HG02610 (cell line): Measurements from ENCODE around the gene NUP43.
"Not testable (repeated sequence)": the region's sequence is repeated elsewhere in the genome, so short reads cannot be mapped to it uniquely, and the experiment has no call there.

Source experiments
- ATAC-seq: cut with Tn5 transposase; IDR thresholded peaks from one replicate; pipeline ENCODE4 v1.9.1; 2021; ENCODE audit warnings: mild to moderate bottlenecking, moderate library complexity; ENCODE audit not compliant: unreplicated experiment

Gene NUP43

DNA sequence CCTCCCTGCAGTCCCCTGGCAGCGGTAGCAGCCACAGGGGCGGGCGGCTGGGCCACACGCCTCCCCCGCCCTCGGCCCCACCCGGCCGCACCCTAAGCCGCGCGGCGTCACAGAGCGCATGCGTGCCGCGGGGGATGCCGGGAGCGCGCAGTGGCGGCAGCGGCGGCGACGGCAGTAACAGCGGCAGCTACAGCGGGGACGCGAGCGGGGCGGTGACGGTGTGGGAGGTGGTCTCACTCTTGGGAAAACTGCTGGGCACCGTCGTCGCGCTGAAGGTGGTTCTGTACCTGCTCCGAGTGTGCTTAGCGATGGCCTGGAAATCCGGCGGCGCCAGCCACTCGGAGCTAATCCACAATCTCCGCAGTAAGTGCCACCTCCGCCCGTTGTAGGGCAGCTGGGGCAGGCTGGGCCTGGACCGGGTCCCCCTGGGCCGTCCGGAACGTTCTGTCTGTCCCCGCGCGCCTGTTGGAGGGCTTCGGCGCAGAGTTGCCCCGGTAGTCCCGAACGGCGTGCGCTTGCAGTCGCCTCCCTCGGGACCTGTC is 3.3 kb upstream of the NUP43 start, which contains the start of gene PCMT1:
Gene PCMT1 (plus strand): TSS at position 148 of the 542 bp plus-strand sequence. CDS start 161 bp downstream, at position 309.
- ATAC-seq = peak; percentile 87

DNA sequence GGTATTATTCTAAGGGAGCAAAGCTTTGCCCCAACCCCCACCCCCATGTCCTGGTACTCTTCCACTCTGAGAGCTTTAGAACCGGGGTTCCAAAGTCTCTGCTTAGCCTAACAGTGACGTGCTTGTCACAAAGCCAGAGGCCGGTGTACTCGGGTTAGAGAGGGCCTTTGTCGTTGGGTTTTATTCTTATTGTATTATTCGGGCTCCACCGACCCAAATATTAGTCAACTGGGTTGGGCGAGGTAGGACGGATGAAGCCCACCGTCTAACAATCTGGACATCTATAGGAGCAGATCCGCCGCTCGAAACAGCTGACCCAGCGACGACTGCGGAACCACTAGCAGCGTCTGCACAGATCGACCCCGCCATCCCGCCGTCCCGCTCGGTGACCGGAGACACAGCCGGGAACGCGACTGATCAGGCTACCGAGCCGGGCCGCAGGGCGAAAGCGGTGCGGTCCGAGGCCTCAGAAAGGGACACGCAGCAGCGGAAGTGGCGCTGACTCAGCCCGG is 2.8 kb upstream of the NUP43 start:
- peak; percentile 6 for ATAC-seq

DNA sequence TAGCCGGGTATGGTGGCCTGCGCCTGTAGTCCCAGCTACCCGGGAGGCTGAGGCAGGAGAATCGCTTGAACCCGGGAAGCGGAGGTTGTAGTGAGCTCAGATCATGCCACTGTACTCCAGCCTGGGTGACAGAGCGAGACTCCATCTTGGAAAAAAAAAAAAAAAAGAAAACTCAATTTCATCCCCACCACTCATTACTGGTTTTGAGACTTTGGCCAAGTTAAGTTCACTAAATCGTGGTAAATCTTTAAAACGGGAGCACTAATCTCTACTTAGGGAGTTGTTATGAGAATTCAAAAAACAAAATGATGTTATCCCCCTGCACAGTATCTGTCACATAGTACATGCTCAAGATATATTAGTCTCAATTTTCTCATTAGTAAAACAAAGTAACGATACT is 1.1 kb downstream of the NUP43 start:
- ATAC-seq = not testable (repeated sequence)

DNA sequence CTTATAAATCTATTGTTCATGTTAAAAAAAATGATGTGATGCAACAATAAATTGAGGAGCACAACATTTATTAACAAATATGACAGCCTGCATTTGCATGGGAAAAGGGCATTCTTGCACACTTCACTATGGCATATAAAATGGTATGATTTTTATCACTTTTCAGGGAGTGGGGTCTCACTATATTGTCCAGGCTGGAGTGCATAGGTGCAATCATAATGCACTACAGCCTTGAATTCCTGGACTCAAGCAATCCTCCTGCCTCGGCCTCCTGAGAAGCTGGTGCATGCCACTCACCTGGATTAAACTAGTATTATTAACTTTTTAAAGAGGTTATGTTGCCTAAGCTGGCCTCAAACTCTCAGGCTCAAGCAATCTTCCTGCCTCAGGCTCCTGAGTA is 11.4 kb downstream of the NUP43 start:
- no peak for ATAC-seq

DNA sequence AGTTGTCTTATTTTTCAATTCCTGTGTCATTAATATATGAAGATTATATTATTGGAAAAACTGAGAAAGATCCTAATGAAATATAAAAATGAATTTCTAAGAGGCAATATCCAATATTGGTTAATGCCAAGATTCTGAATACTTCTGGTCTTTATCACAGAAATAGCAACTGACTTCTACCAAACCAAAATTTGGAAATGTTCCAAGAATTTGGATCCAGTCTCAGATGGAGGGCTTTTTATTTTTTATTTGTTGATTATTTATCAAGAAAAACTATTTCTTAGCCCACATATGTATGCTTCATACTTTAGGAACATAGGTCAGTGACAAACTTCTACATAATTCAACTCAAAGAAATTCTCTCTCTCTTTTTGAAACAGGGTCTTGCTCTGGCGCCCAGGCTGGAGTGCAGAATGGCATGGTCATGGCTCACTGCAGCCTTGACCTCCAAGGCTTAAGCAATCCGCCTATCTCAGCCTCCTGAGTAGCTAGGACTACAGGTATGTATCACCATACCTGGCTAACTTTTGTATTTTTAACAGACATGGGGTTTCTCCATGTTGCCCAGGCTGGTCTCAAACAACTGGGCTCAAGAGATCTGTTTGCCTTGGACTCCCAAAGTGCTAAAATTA is 13.1 kb downstream of the NUP43 start:
- no peak for ATAC-seq

DNA sequence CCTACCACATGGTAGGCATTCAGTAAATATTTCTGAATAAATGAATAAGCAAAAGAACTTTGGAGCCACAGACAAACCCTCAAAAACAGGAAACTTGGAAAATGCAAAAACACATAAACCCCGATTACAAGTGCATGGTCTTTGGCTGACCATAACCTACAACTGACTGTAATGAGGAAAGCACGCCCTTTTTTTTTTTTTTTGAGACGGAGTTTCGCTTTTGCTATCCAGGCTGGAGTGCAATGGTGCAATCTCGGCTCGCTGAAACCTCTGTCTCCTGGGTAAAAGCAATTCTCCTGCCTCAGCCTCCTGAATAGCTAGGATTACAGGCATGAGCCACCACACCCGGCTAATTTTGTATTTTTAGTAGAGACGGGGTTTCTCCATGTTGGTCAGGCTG is 16.5 kb downstream of the NUP43 start:
- no peak for ATAC-seq

DNA sequence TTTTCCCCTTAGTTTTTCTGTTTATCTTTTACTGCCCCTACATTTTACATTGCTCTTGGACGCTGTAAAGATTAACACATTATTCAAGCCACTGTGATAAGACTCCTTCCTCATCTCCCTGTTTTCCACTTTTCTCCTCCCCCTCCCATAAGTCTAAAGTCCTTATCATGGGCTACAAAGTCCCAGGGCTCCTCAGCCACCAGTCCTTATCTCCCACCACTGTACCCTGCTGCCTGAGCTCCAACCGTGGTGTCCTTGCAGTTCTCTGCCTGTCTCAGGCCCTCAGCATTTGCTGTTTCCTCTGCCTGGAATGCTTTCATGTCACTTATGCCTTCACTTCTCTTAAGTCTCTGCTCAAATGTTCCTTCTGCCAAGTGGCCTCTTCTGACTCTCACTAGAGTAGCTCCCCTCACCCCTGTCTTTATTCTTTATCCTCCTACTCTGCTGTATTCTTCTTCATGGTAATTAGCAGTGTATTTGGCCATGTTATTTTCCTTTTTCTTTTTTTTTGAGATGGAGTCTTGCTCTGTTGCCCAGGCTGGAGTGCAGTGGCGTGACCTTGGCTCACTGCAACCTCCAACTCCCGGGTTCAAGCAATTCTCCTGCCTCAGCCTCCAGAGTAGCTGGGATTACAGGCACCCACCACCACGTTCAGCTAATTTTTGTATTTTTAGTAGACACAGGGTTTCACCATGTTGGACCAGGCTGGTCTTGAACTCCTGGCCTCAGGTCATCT is 17.7 kb downstream of the NUP43 start:
- ATAC-seq = no peak

DNA sequence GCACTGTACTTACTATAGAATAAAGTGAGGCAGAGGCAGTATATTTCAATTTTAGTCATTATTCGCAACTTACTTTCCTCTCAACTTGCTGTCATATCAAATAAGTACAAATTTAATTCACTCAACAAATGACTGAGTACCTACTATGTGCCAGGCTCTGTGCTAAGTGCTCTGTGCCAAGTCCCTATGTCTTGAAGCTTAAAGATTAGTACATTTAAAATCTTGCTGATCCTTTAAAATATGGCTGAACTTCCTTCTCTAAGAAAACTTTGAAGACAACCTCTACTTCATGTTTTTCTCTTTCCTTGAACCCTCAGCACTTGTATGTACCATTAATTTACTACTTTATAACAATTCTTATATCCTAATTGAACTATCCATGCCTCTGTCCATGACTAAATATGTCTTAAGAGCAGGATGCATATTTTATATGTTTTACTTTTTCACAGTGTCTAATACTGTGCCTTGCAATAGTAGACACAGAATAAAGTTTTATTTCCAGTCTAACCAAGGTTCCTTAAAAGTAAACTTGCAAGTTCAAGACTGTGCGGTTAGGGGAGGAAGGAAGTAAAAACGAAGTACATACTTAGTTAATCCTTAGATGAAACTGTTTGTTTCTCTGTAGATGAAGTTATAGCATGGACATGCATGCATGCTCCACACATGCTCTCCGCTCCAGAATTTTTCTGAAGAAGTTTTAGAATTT is 18.4 kb downstream of the NUP43 start:
- no peak for ATAC-seq

DNA sequence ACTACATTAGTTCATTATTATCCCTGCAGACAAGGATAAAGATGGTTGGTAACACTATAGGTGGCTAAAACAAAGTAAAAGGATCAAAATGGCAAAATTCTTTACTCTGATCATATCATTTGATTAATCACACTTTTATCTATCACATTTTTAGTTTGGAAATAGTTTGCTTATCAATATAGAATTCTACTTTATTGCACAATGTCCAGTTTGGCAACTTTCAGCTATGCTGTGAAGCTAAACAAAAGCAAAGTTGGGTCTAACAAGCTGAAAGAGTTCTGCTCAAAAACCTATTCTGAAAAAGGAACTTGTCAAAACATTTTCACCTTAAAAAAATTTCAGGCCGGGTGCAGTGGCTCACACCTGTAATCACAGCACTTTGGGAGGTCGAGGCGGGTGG is 20.5 kb downstream of the NUP43 start:
- ATAC-seq = no peak

DNA sequence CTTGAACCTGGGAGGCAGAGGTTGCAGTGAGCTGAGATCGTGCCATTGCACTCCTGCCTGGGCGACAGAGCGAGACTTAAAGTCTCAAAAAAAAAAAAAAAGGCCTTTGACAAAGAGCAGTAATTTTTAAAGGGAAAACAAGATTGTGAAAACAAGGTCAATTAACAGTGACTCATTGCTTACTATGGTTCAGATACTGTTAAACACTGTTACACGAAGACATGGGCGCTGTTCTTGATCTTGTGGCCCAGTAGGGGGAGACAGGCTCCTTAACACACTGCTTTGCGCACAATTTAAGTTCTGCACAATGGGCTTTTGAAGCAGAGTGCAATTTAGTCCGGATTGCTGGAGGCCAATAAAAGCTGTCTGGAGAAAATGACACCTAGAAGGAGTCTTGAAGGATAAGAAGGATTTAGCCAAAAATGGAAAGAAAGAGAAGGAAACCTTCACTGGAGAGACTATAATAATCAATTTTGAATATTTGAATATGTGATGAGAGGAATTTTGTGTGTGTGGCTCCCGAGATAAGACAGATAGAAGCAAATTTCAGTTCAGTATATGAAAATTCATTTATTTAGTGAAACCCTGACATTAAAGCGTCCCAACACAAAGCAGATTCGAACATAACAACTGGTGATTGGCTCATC is 22.4 kb downstream of the NUP43 start:
- peak; percentile 59 for ATAC-seq

DNA sequence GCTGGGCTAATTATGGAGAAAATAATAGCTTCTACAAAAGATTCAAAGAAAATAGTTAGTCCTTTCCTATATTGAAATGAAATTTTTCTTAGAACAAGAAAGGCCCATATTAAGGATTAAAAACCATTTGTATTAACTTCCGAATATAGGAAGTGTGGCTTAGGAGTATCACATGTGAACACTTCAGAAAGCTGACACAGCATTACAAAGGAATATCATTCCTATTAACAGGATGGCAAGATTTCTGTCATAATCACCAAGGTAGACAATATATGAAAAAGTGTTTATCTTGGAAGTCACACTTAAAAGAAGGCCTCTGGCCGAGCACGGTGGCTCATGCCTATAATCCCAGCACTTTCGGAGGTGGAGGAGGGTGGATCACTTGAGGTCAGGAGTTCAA is 23.1 kb downstream of the NUP43 start:
- no peak for ATAC-seq

DNA sequence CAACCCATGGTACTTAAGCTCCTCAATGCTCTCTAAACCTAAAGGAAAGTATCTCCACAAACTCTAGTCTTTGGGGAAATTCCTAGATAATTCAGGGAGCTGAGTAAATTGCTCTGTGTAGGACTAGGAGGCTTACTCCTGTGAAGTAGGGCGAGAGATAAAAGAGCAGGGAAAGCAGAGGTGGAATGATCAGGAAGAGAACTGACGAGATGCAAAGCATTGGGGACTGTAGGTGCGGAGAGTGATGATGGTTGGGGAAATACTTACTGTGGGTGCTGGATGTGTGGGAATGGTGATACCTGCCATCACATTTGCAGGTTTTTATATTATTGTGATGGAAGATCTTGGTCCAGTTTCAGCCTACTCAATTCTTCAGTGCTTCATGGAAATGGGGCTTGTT is 26.8 kb downstream of the NUP43 start:
- ATAC-seq = no peak

DNA sequence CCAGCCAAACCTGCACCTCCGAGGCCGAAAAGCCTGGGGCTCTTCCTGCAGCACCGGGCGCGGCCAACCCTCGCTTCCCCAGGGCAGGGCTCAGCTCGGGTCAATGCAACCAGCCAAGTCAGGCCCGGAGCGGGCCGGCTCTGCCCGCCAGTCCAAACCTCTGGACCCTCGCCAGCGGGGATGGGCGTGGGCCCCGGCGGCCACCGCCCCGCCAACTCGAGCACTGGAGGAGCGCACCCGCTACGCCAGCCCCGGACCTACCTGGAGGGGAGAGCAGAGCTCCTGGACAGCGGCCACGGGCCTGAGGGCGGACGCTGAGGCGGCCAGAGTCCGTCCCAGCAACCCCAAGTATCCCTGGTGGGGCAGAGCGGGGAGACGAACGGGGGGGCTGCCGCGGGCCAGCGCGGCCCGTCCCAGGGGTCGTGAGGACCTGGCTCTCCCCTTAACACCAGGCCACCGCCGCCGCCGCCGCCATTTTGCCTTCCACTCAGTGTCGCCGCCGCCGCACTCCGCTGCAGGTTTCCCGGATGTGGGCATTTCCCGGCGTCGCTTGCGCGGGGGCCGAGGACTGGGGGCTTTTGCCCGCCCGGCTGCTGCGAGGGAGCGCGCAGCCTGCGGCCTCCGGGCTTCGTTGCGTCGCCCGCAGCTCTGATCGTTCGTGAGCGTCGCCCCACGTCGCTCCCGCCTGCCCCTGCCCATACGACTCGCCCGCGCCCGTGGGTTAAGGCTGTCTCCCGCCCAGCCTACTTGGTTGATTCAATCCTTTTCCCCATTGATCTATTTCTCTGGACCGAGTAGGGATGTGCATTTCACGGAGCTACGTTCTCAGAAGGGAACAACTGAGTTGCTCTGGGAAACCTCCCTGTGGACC is 28.5 kb downstream of the NUP43 start, which contains the start of gene LATS1:
Gene LATS1 (minus strand): TSS at position 514 of the 871 bp plus-strand sequence. CDS start 15,975 bp downstream, outside the sequence.
- ATAC-seq = peak; percentile 85

DNA sequence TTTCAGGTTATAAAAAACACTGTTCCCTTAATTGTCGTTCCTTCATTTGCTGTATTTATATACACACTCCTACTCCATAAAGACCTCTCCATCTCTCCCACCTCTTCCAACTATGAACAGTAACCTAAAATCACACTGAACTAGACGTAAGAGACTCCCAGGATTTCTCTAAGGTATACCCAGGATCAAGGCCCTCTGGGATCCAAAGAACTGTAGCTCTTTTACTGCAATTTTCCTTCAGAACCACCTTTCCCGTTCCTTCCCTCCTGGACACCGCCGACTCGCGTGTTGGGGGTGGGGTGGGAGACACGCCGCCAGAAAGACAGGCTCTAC is 29.1 kb downstream of the NUP43 start:
- no peak for ATAC-seq

DNA sequence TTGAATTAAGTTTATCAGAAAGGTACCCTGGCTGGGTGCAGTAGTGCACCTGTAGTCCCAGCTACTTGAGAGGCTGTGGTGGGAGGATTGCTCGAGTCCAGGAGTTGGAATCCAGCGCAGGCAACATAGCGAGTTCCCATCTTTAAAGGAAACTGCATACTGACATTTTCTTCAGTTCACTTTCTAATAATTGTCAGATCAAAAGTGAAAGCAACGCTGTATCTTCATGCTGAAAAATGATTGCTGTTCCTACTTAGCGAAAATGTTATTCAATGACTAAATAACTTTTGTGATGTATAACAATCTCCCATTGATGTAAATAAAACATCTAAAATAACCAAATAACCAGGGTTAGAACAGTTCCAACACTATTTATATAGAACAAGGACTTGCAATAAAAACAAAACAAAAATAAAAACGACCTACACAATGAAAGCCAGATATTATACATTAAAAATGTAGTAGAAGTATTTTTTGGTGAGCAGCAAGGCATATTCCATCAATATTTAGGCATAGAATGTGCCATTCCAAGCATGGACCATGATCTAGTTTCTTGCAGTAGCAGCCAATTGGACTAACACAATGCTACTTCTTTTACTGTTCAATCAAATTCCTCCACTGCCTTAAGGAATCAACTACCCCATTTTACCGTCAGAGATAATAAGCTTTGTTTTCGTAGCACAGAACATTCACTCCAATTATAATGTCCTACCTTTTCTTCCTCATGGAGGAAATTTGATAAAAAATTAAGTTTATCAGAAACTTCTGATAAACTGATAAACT is 30.0 kb downstream of the NUP43 start:
- no peak for ATAC-seq

DNA sequence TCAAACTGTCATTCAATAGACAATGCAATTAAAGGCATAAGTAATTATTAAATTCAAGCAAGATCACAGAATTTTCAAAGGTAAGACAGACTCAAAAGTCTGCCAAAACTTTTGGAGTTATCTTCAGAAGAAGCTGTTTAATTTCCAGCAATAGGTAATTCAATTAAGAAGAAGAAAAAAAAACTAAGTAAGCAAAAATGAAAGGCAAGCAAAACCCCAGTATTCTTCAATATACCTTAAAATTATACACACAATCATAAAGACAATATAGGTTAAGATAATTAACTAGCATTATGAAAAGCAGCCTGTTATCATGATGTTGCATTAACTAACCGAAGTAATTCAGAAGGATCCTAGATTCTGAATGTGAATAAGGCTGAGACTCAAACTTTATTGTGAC is 31.9 kb downstream of the NUP43 start:
- ATAC-seq = no peak

DNA sequence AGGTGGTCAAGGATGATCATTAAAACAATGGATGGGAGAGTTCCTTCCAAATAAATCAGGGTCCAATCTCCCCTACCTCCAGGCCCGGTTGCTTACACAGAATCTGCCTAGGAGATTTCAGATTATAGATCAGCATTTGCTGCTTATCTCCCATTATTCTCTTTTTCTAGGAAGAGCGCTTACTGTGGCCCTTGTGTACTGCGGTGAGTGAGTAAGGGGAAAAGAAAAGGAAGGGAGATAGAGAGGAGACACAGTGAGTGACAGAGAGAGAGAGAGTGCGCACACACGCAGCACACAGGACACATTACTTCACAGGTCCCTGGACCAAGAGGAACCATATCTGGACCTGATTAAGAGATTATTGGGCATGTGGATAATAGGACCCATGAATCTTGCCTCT is 34.6 kb downstream of the NUP43 start:
- ATAC-seq = no peak

DNA sequence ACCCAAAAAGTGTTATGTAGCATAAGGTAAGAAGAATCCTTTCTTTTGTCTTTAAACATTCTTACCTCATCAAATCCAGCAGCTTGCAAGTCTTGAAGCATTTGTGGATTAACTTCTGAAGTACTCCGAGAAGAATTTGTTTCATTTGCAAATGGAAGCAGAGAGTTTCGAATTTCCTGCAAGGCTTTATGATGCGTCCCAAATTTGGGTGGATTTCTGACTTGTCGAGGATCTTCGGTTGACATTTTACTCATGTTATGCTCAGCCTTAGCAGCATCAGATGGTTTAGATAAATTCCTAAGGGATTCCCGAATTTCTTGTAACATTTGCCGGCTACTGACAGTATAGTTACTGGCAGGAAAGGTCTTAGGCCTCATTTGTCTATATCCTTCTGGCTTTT is 44.6 kb downstream of the NUP43 start:
- no peak for ATAC-seq

DNA sequence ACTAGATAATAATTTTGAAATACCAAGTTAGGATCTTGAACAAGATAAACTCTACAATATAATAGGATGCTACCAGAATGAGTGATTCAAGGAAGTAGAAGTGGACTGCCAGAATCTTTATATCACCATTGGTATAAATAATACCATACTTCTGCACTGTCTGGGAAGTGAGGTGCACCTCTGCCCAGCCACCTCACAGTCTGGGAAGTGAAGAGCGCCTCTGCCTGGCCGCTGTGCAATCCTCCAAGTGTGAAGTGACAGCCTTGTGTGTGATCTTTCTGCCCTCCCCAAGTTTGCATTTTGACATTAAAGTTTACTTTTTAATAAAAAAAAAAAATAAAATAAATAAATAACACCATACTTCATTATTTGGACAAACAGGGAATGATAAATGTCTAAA is 47.2 kb downstream of the NUP43 start:
- no peak for ATAC-seq
